IMR-90 (cell line): ENCODE data around the gene ARPC5L. TPM values are rescaled to one million over a fixed set of nuclear protein-coding genes. Genes with fewer than 3 reads are reported as not detected.

Experiments
- ATAC-seq: fragments of 200-7000 bp; cut with Tn5 transposase; 2 replicates; pipeline ENCODE4 v1.9.1; 2020; ENCODE audit warnings: low read depth, mild to moderate bottlenecking, moderate library complexity
- BruUV-seq: library from RNA; stranded (reverse); fragments of 400-500 nt; replicated peaks from 2 replicates; lab custom pipeline; 2021; lab: Mats Ljungman, UMichigan
- CTCF ChIA-PET: fragments of 300-600 bp; formaldehyde crosslinking; extraction: SDS; loops from one replicate; lab custom pipeline; 2021; ENCODE audit warnings: antibody characterized with exemption; lab: Yijun Ruan, JAX
- POLR2A ChIA-PET: fragments of 300-600 bp; sonication (Branson Sonifier 250); formaldehyde crosslinking; loops from one replicate; lab custom pipeline; 2022; ENCODE audit warnings: antibody characterized with exemption; ENCODE audit not compliant: unreplicated experiment; lab: Charles Lee
- DNase-seq: peaks from one replicate; pipeline ENCODE4 v3.0.0; 2013
- H2AFZ ChIP-seq: replicated peaks from 2 replicates; pipeline ENCODE3; 2013; ENCODE audit warnings: low read length, mild to moderate bottlenecking; ENCODE audit not compliant: poor library complexity
- H2AK5ac ChIP-seq: 2 replicates; pipeline ENCODE4 v1.6.1; 2013; ENCODE audit warnings: low read depth, low read length, inconsistent platforms
- H2AK9ac ChIP-seq: replicated peaks from 2 replicates; pipeline ENCODE3; 2013; ENCODE audit warnings: mild to moderate bottlenecking, low read depth, low read length, moderate library complexity; ENCODE audit not compliant: poor library complexity
- H2BK120ac ChIP-seq: 2 replicates; pipeline ENCODE4 v1.6.1; 2013; ENCODE audit warnings: low read depth, low read length, inconsistent platforms
- H2BK15ac ChIP-seq: 3 replicates; pipeline ENCODE4 v1.6.1; 2013; ENCODE audit warnings: low read depth, low read length, inconsistent platforms
- H2BK20ac ChIP-seq: 2 replicates; pipeline ENCODE4 v1.6.1; 2013; ENCODE audit warnings: low read depth, mild to moderate bottlenecking, inconsistent platforms, low read length, moderate library complexity
- H2BK5ac ChIP-seq: 2 replicates; pipeline ENCODE4 v1.6.1; 2013; ENCODE audit warnings: mild to moderate bottlenecking, low read depth, low read length, inconsistent platforms; ENCODE audit not compliant: poor library complexity, severe bottlenecking
- H3K14ac ChIP-seq: replicated peaks from 2 replicates; pipeline ENCODE4 v1.6.1; 2013; ENCODE audit warnings: low read depth, low read length, inconsistent platforms
- H3K18ac ChIP-seq: 2 replicates; pipeline ENCODE4 v1.6.1; 2013; ENCODE audit warnings: low read depth, low read length, control low read depth
- H3K23ac ChIP-seq: 2 replicates; pipeline ENCODE4 v1.6.1; 2013; ENCODE audit warnings: low read depth, low read length, inconsistent platforms
- H3K27ac ChIP-seq: 2 replicates; pipeline ENCODE4 v1.5.1; 2013; ENCODE audit warnings: mild to moderate bottlenecking, control low read depth, low read length; ENCODE audit not compliant: insufficient read depth
- H3K27me3 ChIP-seq: 2 replicates; pipeline ENCODE4 v1.6.1; 2013; ENCODE audit warnings: low read length; ENCODE audit not compliant: control insufficient read depth, insufficient read depth
- H3K36me3 ChIP-seq: 2 replicates; pipeline ENCODE4 v1.6.1; 2013; ENCODE audit warnings: low read length, mixed read lengths; ENCODE audit not compliant: control insufficient read depth, insufficient read depth
- H3K4ac ChIP-seq: 2 replicates; pipeline ENCODE4 v1.6.1; 2013; ENCODE audit warnings: low read depth, low read length, inconsistent platforms
- H3K4me1 ChIP-seq: 2 replicates; pipeline ENCODE4 v1.6.1; 2013; ENCODE audit warnings: low read length, mixed read lengths; ENCODE audit not compliant: control insufficient read depth, insufficient read depth
- H3K4me2 ChIP-seq: 2 replicates; pipeline ENCODE4 v1.6.1; 2013; ENCODE audit warnings: low read depth, mild to moderate bottlenecking, control low read depth, low read length, moderate library complexity
- H3K4me3 ChIP-seq: 2 replicates; pipeline ENCODE4 v1.5.1; 2013; ENCODE audit warnings: low read depth, mild to moderate bottlenecking, control low read depth, low read length, moderate library complexity; ENCODE audit not compliant: insufficient read depth
- H3K56ac ChIP-seq: 2 replicates; pipeline ENCODE4 v1.6.1; 2013; ENCODE audit warnings: low read length, inconsistent platforms; ENCODE audit not compliant: insufficient read depth; ENCODE audit errors: extremely low read depth
- H3K79me1 ChIP-seq, 2 experiments: 2 replicates each; pipeline ENCODE4 v1.6.1; 2013; ENCODE audit warnings: low read length in 2 of 2, inconsistent platforms in 1 of 2, low read depth in 1 of 2
- H3K9ac ChIP-seq: 2 replicates; pipeline ENCODE4 v1.6.1; 2013; ENCODE audit warnings: low read depth, low read length, control low read depth
- H3K9me1 ChIP-seq: 2 replicates; pipeline ENCODE4 v1.6.1; 2013; ENCODE audit warnings: low read length, inconsistent platforms; ENCODE audit not compliant: insufficient read depth
- H3K9me3 ChIP-seq: 2 replicates; pipeline ENCODE4 v1.6.1; 2013; ENCODE audit warnings: low read length; ENCODE audit not compliant: control insufficient read depth, insufficient read depth
- H4K20me1 ChIP-seq: 2 replicates; pipeline ENCODE4 v1.6.1; 2013; ENCODE audit warnings: low read length, inconsistent platforms; ENCODE audit not compliant: insufficient read depth
- H4K5ac ChIP-seq: 2 replicates; pipeline ENCODE4 v1.6.1; 2013; ENCODE audit warnings: mild to moderate bottlenecking, low read depth, low read length, control low read depth
- H4K8ac ChIP-seq, 2 experiments: 2 replicates each; pipeline ENCODE4 v1.6.1; 2013; ENCODE audit warnings: low read depth in 2 of 2, low read length in 2 of 2, control low read depth in 1 of 2, inconsistent platforms in 1 of 2
- H4K91ac ChIP-seq: 2 replicates; pipeline ENCODE4 v1.6.1; 2013; ENCODE audit warnings: low read depth, low read length, inconsistent platforms; ENCODE audit not compliant: insufficient read depth
- BHLHE40 ChIP-seq: fragments of 150-350 bp; IDR thresholded peaks from 2 replicates; pipeline ENCODE4 v1.6.1; 2016; ENCODE audit warnings: mild to moderate bottlenecking, low read depth, low read length
- CEBPB ChIP-seq: IDR thresholded peaks from 2 replicates; pipeline ENCODE4 v1.6.1; 2012; ENCODE audit warnings: low read depth, low read length, improper control_type of control experiment
- CHD1 ChIP-seq: IDR thresholded peaks from 2 replicates; pipeline ENCODE4 v1.6.1; 2012; ENCODE audit warnings: low read depth, low read length, improper control_type of control experiment
- CTCF ChIP-seq: conservative IDR thresholded peaks from 2 replicates; pipeline ENCODE4 v1.5.1; 2012; ENCODE audit warnings: mild to moderate bottlenecking, low read depth, low read length, improper control_type of control experiment
- ELK1 ChIP-seq: fragments of 150-350 bp; IDR thresholded peaks from 2 replicates; pipeline ENCODE4 v1.6.1; 2016; ENCODE audit warnings: low read depth, mild to moderate bottlenecking, low read length, moderate library complexity, borderline replicate concordance
- MAFK ChIP-seq: IDR thresholded peaks from 2 replicates; pipeline ENCODE4 v1.6.1; 2012; ENCODE audit warnings: low read depth, low read length, improper control_type of control experiment
- MAZ ChIP-seq: IDR thresholded peaks from 2 replicates; pipeline ENCODE4 v1.6.1; 2012; ENCODE audit warnings: low read depth, mild to moderate bottlenecking, low read length, improper control_type of control experiment, moderate library complexity, borderline replicate concordance
- MXI1 ChIP-seq: IDR thresholded peaks from 2 replicates; pipeline ENCODE4 v1.6.1; 2012; ENCODE audit warnings: low read depth, mild to moderate bottlenecking, low read length, moderate library complexity, borderline replicate concordance
- RCOR1 ChIP-seq: IDR thresholded peaks from 2 replicates; pipeline ENCODE4 v1.6.1; 2012; ENCODE audit warnings: mild to moderate bottlenecking, low read length, improper control_type of control experiment; ENCODE audit not compliant: insufficient replicate concordance
- RFX5 ChIP-seq: IDR thresholded peaks from 2 replicates; pipeline ENCODE4 v1.8.0; 2012; ENCODE audit warnings: low read depth, mild to moderate bottlenecking, low read length, moderate library complexity
- WGBS, 2 experiments: methylation state at CpG; one replicate each; pipeline versions ENCODE4 v1.1.5 to v1.1.7; 2013; ENCODE audit warnings: missing lambda C conversion rate in 2 of 2; ENCODE audit not compliant: insufficient read length in 1 of 2; ENCODE audit errors: extremely low coverage in 2 of 2; 5-methylcytosine and 5-hydroxymethylcytosine counted together
- dilution Hi-C: fragments of 300-500 bp; cut with HindIII; formaldehyde crosslinking; loops from one replicate; pipeline ENCODE4 v1.14.3; 2018; ENCODE audit warnings: low sequenced_read_pairs; ENCODE audit not compliant: unreplicated experiment
- in situ Hi-C: fragments of 300-500 bp; cut with MboI; formaldehyde crosslinking; loops from 3 replicates; pipeline ENCODE4 v1.14.3; 2019; ENCODE audit warnings: low sequenced_read_pairs, inconsistent platforms, mixed read lengths
- intact Hi-C: fragments of 100-400 bp; cut with micrococcal nuclease; formaldehyde crosslinking; loops from 2 replicates; pipeline ENCODE4 v1.10.0; 2022
- polyA plus RNA-seq, 3 experiments: library from polyadenylated mRNA; depleted of rRNA; stranded (reverse); fragments of >200 nt; gene quantifications; 2 replicates each; pipeline ENCODE4 v1.2.3, GENCODE V29; 2012; ENCODE audit warnings: low replicate concordance in 1 of 3
- total RNA-seq: library from RNA; depleted of rRNA; stranded (reverse); fragments of >200 nt; gene quantifications from 2 replicates; pipeline ENCODE4 v1.2.3, GENCODE V29; 2012

ARPC5L gene
- total and polyA plus RNA-seq, 2 of the 4 experiments (the other 2 are of a cell fraction): 11.1 to 53.8 TPM

- WGBS, 2 experiments: no CpG with 5 or more reads among the region's 6 CpGs
- Histone ChIP-seq H3K9me3 (no peaks in the 10 kb centered on the region), H3K4me1 (no peaks in the 10 kb centered on the region), H3K14ac (no peak overlapping the region), H3K23ac (no peak overlapping the region), H2BK120ac (no peak overlapping the region), H3K4me2 (no peak overlapping the region), H2BK5ac (no peak overlapping the region), H2AFZ (no peak overlapping the region), H3K27ac (no peak overlapping the region), H3K9me1 (no peaks in the 10 kb centered on the region), H4K8ac (no peak overlapping the region), H3K27me3 (no peaks in the 10 kb centered on the region), H3K79me1 (no peaks in the 10 kb centered on the region), H2BK20ac (no peak overlapping the region), H3K9ac (no peak overlapping the region), H3K56ac (no peak overlapping the region), H3K4ac (no peak overlapping the region), H4K91ac (no peak overlapping the region), H4K5ac (no peak overlapping the region), H2AK5ac (no peak overlapping the region), H2AK9ac (no peak overlapping the region), H3K4me3 (no peak overlapping the region), H2BK15ac (no peak overlapping the region), H3K36me3 (no peaks in the 10 kb centered on the region), H4K20me1 (no peaks in the 10 kb centered on the region), H3K18ac (no peak overlapping the region)
- intact Hi-C loops (no loop called here), dilution Hi-C loops (no loop called here), in situ Hi-C loops (no loop called here)
- POLR2A ChIA-PET: no interaction called here
- ATAC-seq: no peak
- CTCF ChIA-PET: no interaction called here
- DNase-seq: no peak
- BruUV-seq: no TSS peak
- TF ChIP-seq BHLHE40: no peak
- no peak for TF ChIP-seq MAFK
- no peak for TF ChIP-seq MXI1
- TF ChIP-seq RCOR1: no peak
- no peak for TF ChIP-seq CTCF
- TF ChIP-seq RFX5: no peak
- TF ChIP-seq ELK1: no peak
- no peak for TF ChIP-seq CHD1
- TF ChIP-seq CEBPB: no peak
- no peak for TF ChIP-seq MAZ
Measured at GRCh38 chr9:124846969-124847368, 15.0 kb upstream of the ARPC5L start.
